Panc1 (cell line): ENCODE measurements around the gene TRPM4. TPM values are rescaled to one million over a fixed set of nuclear protein-coding genes. Genes with fewer than 3 reads are reported as not detected.
"Not testable (repeated sequence)": the region's sequence is repeated elsewhere in the genome, so short reads cannot be mapped to it uniquely, and the experiment has no call there.

Source experiments
- ATAC-seq: fragments of 200-7000 bp; cut with Tn5 transposase; 2 replicates; pipeline ENCODE4 v1.9.1; 2020; ENCODE audit warnings: mild to moderate bottlenecking, moderate library complexity
- BruUV-seq: library from RNA; stranded (reverse); fragments of 400-500 nt; replicated peaks from 2 replicates; lab custom pipeline; 2021; lab: Mats Ljungman, UMichigan
- CTCF ChIA-PET: fragments of 300-600 bp; sonication (Branson Sonifier 250); formaldehyde crosslinking; loops from one replicate; lab custom pipeline; 2022; ENCODE audit warnings: antibody characterized with exemption; lab: Charles Lee
- POLR2A ChIA-PET: fragments of 300-600 bp; sonication (Branson Sonifier 250); formaldehyde crosslinking; loops from one replicate; lab custom pipeline; 2022; ENCODE audit warnings: antibody characterized with exemption; lab: Charles Lee
- DNase-seq: peaks from one replicate; pipeline ENCODE4 v3.0.0-alpha.2; 2010; ENCODE audit warnings: low read depth, low spot score
- H3K27ac ChIP-seq: 2 replicates; pipeline ENCODE4 v1.5.1; 2011; ENCODE audit warnings: mild to moderate bottlenecking, low read length, inconsistent platforms
- H3K27me3 ChIP-seq: fragments of 200-500 bp; sonication (Bioruptor generic); 2 replicates; pipeline ENCODE4 v1.6.0; 2014; ENCODE audit warnings: low read length, inconsistent platforms; ENCODE audit not compliant: control insufficient read depth, insufficient read depth
- H3K36me3 ChIP-seq: fragments of 200-500 bp; sonication (Bioruptor generic); 2 replicates; pipeline ENCODE4 v1.5.1; 2014; ENCODE audit warnings: inconsistent platforms, mild to moderate bottlenecking, low read length, moderate library complexity; ENCODE audit not compliant: control insufficient read depth, insufficient read depth
- H3K4me1 ChIP-seq: 2 replicates; pipeline ENCODE4 v1.5.1; 2011; ENCODE audit warnings: inconsistent platforms, mild to moderate bottlenecking, low read length, moderate library complexity; ENCODE audit not compliant: control insufficient read depth, insufficient read depth
- H3K4me3 ChIP-seq, 2 experiments: 2 replicates each; pipeline ENCODE4 v1.5.1; 2011 to 2012; ENCODE audit warnings: low read depth in 2 of 2, low read length in 2 of 2, mild to moderate bottlenecking in 2 of 2, inconsistent platforms in 1 of 2, moderate library complexity in 1 of 2
- H3K9me3 ChIP-seq: fragments of 200-500 bp; sonication (Bioruptor generic); 2 replicates; pipeline ENCODE4 v1.5.1; 2014; ENCODE audit warnings: low read depth, mild to moderate bottlenecking, inconsistent platforms, low read length, moderate library complexity; ENCODE audit not compliant: control insufficient read depth, insufficient read depth
- POLR2AphosphoS5 ChIP-seq: IDR thresholded peaks from 2 replicates; pipeline ENCODE4 v1.6.1; 2012; ENCODE audit warnings: mild to moderate bottlenecking, low read depth, low read length, moderate library complexity
- REST ChIP-seq, 2 experiments: IDR thresholded peaks; 2 replicates each; pipeline ENCODE4 v1.6.1; 2011 to 2012; ENCODE audit warnings: low read depth in 2 of 2, control low read depth in 1 of 2, low read length in 1 of 2, mild to moderate bottlenecking in 1 of 2, moderate library complexity in 1 of 2; ENCODE audit not compliant: insufficient read depth in 1 of 2
- SIN3A ChIP-seq: IDR thresholded peaks from 2 replicates; pipeline ENCODE4 v1.6.1; 2012; ENCODE audit warnings: low read depth, mild to moderate bottlenecking, low read length, moderate library complexity, borderline replicate concordance; ENCODE audit not compliant: insufficient read depth
- TCF7L2 ChIP-seq: IDR thresholded peaks from 2 replicates; pipeline ENCODE4 v1.6.1; 2011; ENCODE audit warnings: mild to moderate bottlenecking, low read depth, low read length, inconsistent platforms
- in situ Hi-C: cut with HindIII; loops from 2 replicates; pipeline ENCODE4 v1.10.0; 2016; ENCODE audit warnings: low sequenced_read_pairs, low pct_unique_long_range_greater_than_20kb
- intact Hi-C: fragments of 100-400 bp; cut with micrococcal nuclease; formaldehyde crosslinking; loops from one replicate; pipeline ENCODE4 v1.10.0; 2022; ENCODE audit not compliant: unreplicated experiment
- total RNA-seq: library from RNA; stranded (reverse); gene quantifications from one replicate; pipeline ENCODE4 v1.2.1, GENCODE V29; 2021; ENCODE audit not compliant: unreplicated experiment
- TF ChIP-seq, protein P1 (sequence below): fragments of 450-650 bp; IDR thresholded peaks from 2 replicates; pipeline ENCODE4 v1.5.1; 2017; ENCODE audit warnings: mild to moderate bottlenecking

The TRPM4 gene
- total RNA-seq, 1 experiment from 2014 or later, result 19.4 TPM

DNA sequence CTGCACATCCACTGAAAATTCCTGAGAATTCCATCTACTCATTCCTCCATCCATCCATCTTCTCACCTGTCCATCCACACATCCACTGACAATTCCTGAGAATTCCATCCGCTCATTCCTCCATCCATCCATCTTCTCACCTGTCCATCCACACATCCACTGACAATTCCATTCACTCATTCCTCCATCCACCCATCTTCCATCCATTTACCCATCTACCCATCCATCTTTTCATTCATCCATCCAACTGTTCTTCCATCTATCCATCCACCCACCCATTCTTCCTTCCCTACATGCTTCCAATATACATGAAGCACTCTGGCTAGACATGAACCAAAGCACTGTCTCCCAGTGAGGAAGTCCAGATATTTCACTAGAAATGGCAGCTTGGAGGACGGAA is 15.6 kb downstream of the TRPM4 start:
- BruUV-seq, result TSS peak; percentile 68
- no peaks in the 10 kb centered on the region; the same call in none of the 2 replicates for H3K36me3 ChIP-seq

GRCh38 chr19:49180659-49181058 is 23.1 kb downstream of the TRPM4 start:
- TF ChIP-seq, protein P1, sequence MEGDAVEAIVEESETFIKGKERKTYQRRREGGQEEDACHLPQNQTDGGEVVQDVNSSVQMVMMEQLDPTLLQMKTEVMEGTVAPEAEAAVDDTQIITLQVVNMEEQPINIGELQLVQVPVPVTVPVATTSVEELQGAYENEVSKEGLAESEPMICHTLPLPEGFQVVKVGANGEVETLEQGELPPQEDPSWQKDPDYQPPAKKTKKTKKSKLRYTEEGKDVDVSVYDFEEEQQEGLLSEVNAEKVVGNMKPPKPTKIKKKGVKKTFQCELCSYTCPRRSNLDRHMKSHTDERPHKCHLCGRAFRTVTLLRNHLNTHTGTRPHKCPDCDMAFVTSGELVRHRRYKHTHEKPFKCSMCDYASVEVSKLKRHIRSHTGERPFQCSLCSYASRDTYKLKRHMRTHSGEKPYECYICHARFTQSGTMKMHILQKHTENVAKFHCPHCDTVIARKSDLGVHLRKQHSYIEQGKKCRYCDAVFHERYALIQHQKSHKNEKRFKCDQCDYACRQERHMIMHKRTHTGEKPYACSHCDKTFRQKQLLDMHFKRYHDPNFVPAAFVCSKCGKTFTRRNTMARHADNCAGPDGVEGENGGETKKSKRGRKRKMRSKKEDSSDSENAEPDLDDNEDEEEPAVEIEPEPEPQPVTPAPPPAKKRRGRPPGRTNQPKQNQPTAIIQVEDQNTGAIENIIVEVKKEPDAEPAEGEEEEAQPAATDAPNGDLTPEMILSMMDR, result no peak
- TF ChIP-seq TCF7L2 (no peak), REST (IDR thresholded peaks at IDR 0.05; ENCODE audit: insufficient read depth in 1 of 2, low read depth in 2 of 2, low read length in 1 of 2) (no peak), SIN3A (no peak), POLR2AphosphoS5 (no peak)
- in situ Hi-C loops (no loop called here), intact Hi-C loops (no loop called here)
- Histone ChIP-seq H3K27me3 (no peaks in the 10 kb centered on the region), H3K36me3 (no peaks in the 10 kb centered on the region), H3K9me3 (no peaks in the 10 kb centered on the region), H3K4me1 (no peaks in the 10 kb centered on the region), H3K27ac (no peak overlapping the region), H3K4me3 (no peak overlapping the region)
- POLR2A ChIA-PET, result no interaction called here
- no peak for DNase-seq
- no TSS peak for BruUV-seq
- CTCF ChIA-PET, result no interaction called here
- no peak for ATAC-seq

More for the DNA sequence above, 15.6 kb downstream of the TRPM4 start:
- TF ChIP-seq POLR2AphosphoS5 (no peak), SIN3A (no peak), TCF7L2 (no peak), REST (IDR thresholded peaks at IDR 0.05; ENCODE audit: insufficient read depth in 1 of 2, low read depth in 2 of 2, low read length in 1 of 2) (no peak)
- TF ChIP-seq, protein P1, result no peak
- in situ Hi-C loops, result no loop called here
- Histone ChIP-seq H3K27ac (no peak overlapping the region), H3K9me3 (no peaks in the 10 kb centered on the region), H3K27me3 (no peaks in the 10 kb centered on the region), H3K4me1 (no peaks in the 10 kb centered on the region), H3K4me3 (no peak overlapping the region)
- CTCF ChIA-PET, result no interaction called here
- intact Hi-C loops, result no loop called here
- POLR2A ChIA-PET, result no interaction called here
- ATAC-seq (no peak), DNase-seq (no peak)

DNA sequence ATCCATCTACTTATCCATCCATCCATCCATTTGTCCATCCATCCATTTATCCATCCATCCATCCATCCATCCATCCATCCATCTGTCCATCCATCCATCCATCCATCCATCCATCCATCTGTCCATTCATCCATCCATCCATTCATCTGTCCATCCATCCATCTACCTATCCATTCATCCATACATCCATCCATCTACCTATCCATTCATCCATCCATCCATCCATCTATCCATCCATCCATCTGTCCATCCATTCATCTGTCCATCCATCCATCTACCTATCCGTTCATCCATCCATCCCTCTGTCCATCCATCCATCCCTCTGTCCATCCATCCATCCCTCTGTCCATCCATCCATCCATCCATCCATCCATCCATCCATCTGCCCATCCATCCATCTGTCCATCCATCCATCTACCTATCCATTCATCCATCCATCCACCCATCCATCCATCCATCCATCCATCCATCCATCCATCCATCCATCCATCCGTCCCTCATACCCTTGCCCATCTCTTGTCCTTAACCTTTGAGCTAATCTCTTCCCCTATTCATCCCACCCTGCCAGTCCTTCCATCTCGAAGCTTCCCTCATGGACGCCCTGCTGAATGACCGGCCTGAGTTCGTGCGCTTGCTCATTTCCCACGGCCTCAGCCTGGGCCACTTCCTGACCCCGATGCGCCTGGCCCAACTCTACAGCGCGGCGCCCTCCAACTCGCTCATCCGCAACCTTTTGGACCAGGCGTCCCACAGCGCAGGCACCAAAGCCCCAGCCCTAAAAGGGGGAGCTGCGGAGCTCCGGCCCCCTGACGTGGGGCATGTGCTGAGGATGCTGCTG is 24.6 kb downstream of the TRPM4 start:
- H3K9me3 ChIP-seq, H3K4me1 ChIP-seq, ATAC-seq, H3K4me3 ChIP-seq, in situ Hi-C loops, H3K27ac ChIP-seq, DNase-seq, intact Hi-C loops, H3K27me3 ChIP-seq, H3K36me3 ChIP-seq, CTCF ChIA-PET, POLR2A ChIA-PET: not testable (repeated sequence)
- BruUV-seq, result TSS peak; percentile 79
